GM12878 (cell line): ENCODE data around the gene XRCC4. TPM values are rescaled to one million over a fixed set of nuclear protein-coding genes. Genes with fewer than 3 reads are reported as not detected.

Source experiments
- ATAC-seq: fragments of 200-7000 bp; cut with Tn5 transposase; 3 replicates; pipeline ENCODE4 v1.9.1; 2020; ENCODE audit warnings: mild to moderate bottlenecking, moderate library complexity
- BruUV-seq: library from RNA; stranded (reverse); fragments of 400-500 nt; replicated peaks from 2 replicates; lab custom pipeline; 2021; lab: Mats Ljungman, UMichigan
- CTCF ChIA-PET: fragments of 300-600 bp; sonication (Branson Sonifier 250); formaldehyde crosslinking; extraction: SDS; loops from one replicate; lab custom pipeline; 2021; ENCODE audit warnings: inconsistent platforms; lab: Yijun Ruan, JAX
- POLR2A ChIA-PET: fragments of 350-600 bp; formaldehyde crosslinking; extraction: SDS; loops from one replicate; lab custom pipeline; 2021; ENCODE audit warnings: inconsistent platforms; lab: Charles Lee
- RAD21 ChIA-PET: fragments of 300-600 bp; sonication (Branson Sonifier 250); formaldehyde crosslinking; loops from one replicate; lab custom pipeline; 2023; ENCODE audit warnings: antibody characterized with exemption; ENCODE audit not compliant: unreplicated experiment; lab: Charles Lee
- SMC1A ChIA-PET: fragments of 300-600 bp; sonication (Branson Sonifier 250); formaldehyde crosslinking; loops from one replicate; lab custom pipeline; 2023; ENCODE audit not compliant: unreplicated experiment, uncharacterized antibody; lab: Charles Lee
- DNase-seq: peaks from one replicate; pipeline ENCODE4 v3.0.0-alpha.2; 2011; ENCODE audit warnings: low read depth, low spot score
- FAIRE-seq: peaks from 3 replicates; lab custom pipeline; 2011; peaks lifted over from hg19 to GRCh38; lab: Jason Lieb, UNC
- H2AFZ ChIP-seq: 2 replicates; pipeline ENCODE4 v1.6.0; 2011; ENCODE audit warnings: low read depth, low read length, control low read depth; ENCODE audit not compliant: control insufficient read depth
- H3K27ac ChIP-seq: 2 replicates; pipeline ENCODE4 v1.5.1; 2011; ENCODE audit warnings: control low read depth; ENCODE audit not compliant: control insufficient read depth, insufficient read depth
- H3K27me3 ChIP-seq, 2 experiments: replicated peaks in 1 of 2; 2 replicates each; pipeline versions ENCODE4 v1.6.0 to v1.6.1; 2011; ENCODE audit warnings: low read length in 1 of 2; ENCODE audit not compliant: control insufficient read depth in 2 of 2, insufficient read depth in 2 of 2
- H3K36me3 ChIP-seq, 2 experiments: 2 replicates each; pipeline ENCODE4 v1.5.1; 2011; ENCODE audit warnings: low read length in 1 of 2; ENCODE audit not compliant: control insufficient read depth in 2 of 2, insufficient read depth in 2 of 2
- H3K4me1 ChIP-seq: 2 replicates; pipeline ENCODE4 v1.6.1; 2011; ENCODE audit warnings: mild to moderate bottlenecking, low read length, moderate library complexity, mixed read lengths; ENCODE audit not compliant: control insufficient read depth, insufficient read depth
- H3K4me2 ChIP-seq: 2 replicates; pipeline ENCODE4 v1.6.0; 2011; ENCODE audit warnings: control low read depth; ENCODE audit not compliant: control insufficient read depth, insufficient read depth
- H3K4me3 ChIP-seq: fragments of 200-600 bp; sonication (generic); 2 replicates; pipeline ENCODE4 v1.5.1; 2016
- H3K79me2 ChIP-seq: 2 replicates; pipeline ENCODE4 v1.6.0; 2011; ENCODE audit warnings: low read length; ENCODE audit not compliant: control insufficient read depth, insufficient read depth
- H3K9ac ChIP-seq: 2 replicates; pipeline ENCODE4 v1.8.0; 2011; ENCODE audit warnings: low read length, control low read depth, mixed read lengths; ENCODE audit not compliant: control insufficient read depth, insufficient read depth
- H3K9me3 ChIP-seq: replicated peaks from 3 replicates; pipeline ENCODE4 v1.5.1; 2011; ENCODE audit warnings: mild to moderate bottlenecking, low read length; ENCODE audit not compliant: control insufficient read depth, insufficient read depth
- H4K20me1 ChIP-seq: 2 replicates; pipeline ENCODE4 v1.6.0; 2011; ENCODE audit not compliant: control insufficient read depth, insufficient read depth
- CBX3 ChIP-seq: fragments of 200-600 bp; sonication (generic); IDR thresholded peaks from 2 replicates; pipeline ENCODE4 v1.6.1; 2016; ENCODE audit warnings: low read depth, borderline replicate concordance
- CEBPB ChIP-seq, 2 experiments: fragments of 150-350 bp in 1 of 2; IDR thresholded peaks; 2 replicates each; pipeline ENCODE4 v1.6.1; 2012 to 2014; ENCODE audit warnings: low read depth in 2 of 2, low read length in 2 of 2, borderline replicate concordance in 1 of 2, inconsistent platforms in 1 of 2
- EED ChIP-seq: sonication (generic); IDR thresholded peaks from 2 replicates; pipeline ENCODE4 v1.6.1; 2016; ENCODE audit warnings: antibody characterized with exemption, low read depth
- FOXK2 ChIP-seq: fragments of 450-650 bp; IDR thresholded peaks from 2 replicates; pipeline ENCODE4 v1.6.1; 2017; ENCODE audit warnings: mild to moderate bottlenecking, moderate library complexity
- JUNB ChIP-seq: IDR thresholded peaks from 2 replicates; pipeline ENCODE4 v1.6.1; 2016; ENCODE audit warnings: antibody characterized with exemption, mild to moderate bottlenecking
- KAT2A ChIP-seq: conservative IDR thresholded peaks from 2 replicates; pipeline ENCODE4 v1.6.1; 2011; ENCODE audit warnings: low read depth, low read length; ENCODE audit not compliant: control insufficient read depth
- PKNOX1 ChIP-seq: fragments of 450-650 bp; IDR thresholded peaks from 2 replicates; pipeline ENCODE4 v1.6.1; 2016; ENCODE audit warnings: mild to moderate bottlenecking
- RELA ChIP-seq: fragments of 450-650 bp; IDR thresholded peaks from 2 replicates; pipeline ENCODE4 v1.8.0; 2014; ENCODE audit warnings: borderline replicate concordance; ENCODE audit not compliant: partially characterized antibody
- SIX5 ChIP-seq: IDR thresholded peaks from 2 replicates; pipeline ENCODE4 v1.6.1; 2011; ENCODE audit warnings: mild to moderate bottlenecking, low read depth, low read length, moderate library complexity; ENCODE audit not compliant: severe bottlenecking
- SP1 ChIP-seq: IDR thresholded peaks from one replicate; pipeline ENCODE4 v1.6.1; 2011; ENCODE audit warnings: low read depth, low read length
- STAT1 ChIP-seq: fragments of 450-650 bp; conservative IDR thresholded peaks from 2 replicates; pipeline ENCODE4 v1.6.1; 2014; ENCODE audit warnings: antibody characterized with exemption, mild to moderate bottlenecking
- SUZ12 ChIP-seq: fragments of 200-600 bp; sonication (generic); IDR thresholded peaks from one replicate; pipeline ENCODE4 v1.6.1; 2018; ENCODE audit warnings: antibody characterized with exemption, mild to moderate bottlenecking; ENCODE audit not compliant: unreplicated experiment
- ZBED1 ChIP-seq: IDR thresholded peaks from 2 replicates; pipeline ENCODE4 v1.6.1; 2016; ENCODE audit warnings: borderline replicate concordance
- WGBS: methylation state at CpG from one replicate; pipeline ENCODE4 v1.1.6; 2016; ENCODE audit warnings: low lambda C conversion rate; ENCODE audit not compliant: insufficient replicate concordance, insufficient coverage; ENCODE audit errors: missing lambda C conversion rate; 5-methylcytosine and 5-hydroxymethylcytosine counted together
- in situ Hi-C: fragments of 300-500 bp; cut with MboI; formaldehyde crosslinking; loops from 9 replicates; pipeline ENCODE4 v1.14.3; 2018; ENCODE audit warnings: mixed read lengths
- intact Hi-C: fragments of 100-400 bp; cut with micrococcal nuclease; formaldehyde crosslinking; loops from one replicate; pipeline ENCODE4 v1.14.2; 2022; ENCODE audit not compliant: unreplicated experiment
- polyA plus RNA-seq, 11 experiments: library from polyadenylated mRNA; depleted of rRNA in 4 of 11; unstranded in 6 of 11; stranded (reverse) in 5 of 11; fragments of >200 nt; fragmentation: Nextera tagmentation in 4 of 11; fragmentation: Illumina TruSeq in 1 of 11; extraction: Ambion mirVana in 4 of 11; extraction: Trizol in 1 of 11; gene quantifications; 1 replicate in 1 of 11; 2 replicates in 10 of 11; pipeline versions ENCODE4 v1.2.1 to v1.2.3, GENCODE V29; 2011 to 2016; ENCODE audit warnings: inconsistent platforms in 2 of 11, missing spikeins in 2 of 11, low read depth in 1 of 11
- total RNA-seq, 4 experiments: library from RNA; depleted of rRNA in 3 of 4; stranded (reverse); fragments of >200 nt in 3 of 4; fragmentation: Illumina TruSeq in 1 of 4; extraction: Trizol in 1 of 4; gene quantifications; 2 replicates each; pipeline versions ENCODE4 v1.2.1 to v1.2.3, GENCODE V29; 2013 to 2021
- TF ChIP-seq, protein P1 (sequence below): IDR thresholded peaks from 2 replicates; pipeline ENCODE4 v1.6.1; 2011; ENCODE audit warnings: borderline replicate concordance, low read depth, mild to moderate bottlenecking, moderate library complexity, mixed read lengths, low read length; ENCODE audit not compliant: insufficient read depth; ENCODE audit errors: extremely low read length

Gene XRCC4
- total and polyA plus RNA-seq, 10 of the 15 experiments (the other 5 are each of a cell fraction or from before 2014, with no cell fraction given), result 12.1 to 53.6 (median 25.8) TPM

GRCh38 chr5:83044926-83045325 lies 32.4 kb upstream of the XRCC4 start:
- H3K4me2 ChIP-seq, result no peak overlapping the region
- H3K79me2 ChIP-seq, result no peaks in the 10 kb centered on the region
- POLR2A ChIA-PET, result no interaction called here
- RAD21 ChIA-PET, result no interaction called here
- DNase-seq (no peak), ATAC-seq (no peak), FAIRE-seq (no peak)
- H4K20me1 ChIP-seq, result no peaks in the 10 kb centered on the region
- no peak overlapping the region for H3K9ac ChIP-seq
- H3K4me1 ChIP-seq, result no peaks in the 10 kb centered on the region
- no peaks in the 10 kb centered on the region for H3K9me3 ChIP-seq
- no peaks in the 10 kb centered on the region for H3K27me3 ChIP-seq
- no peak for TF ChIP-seq ZBED1
- TF ChIP-seq CBX3, result no peak
- no peak for TF ChIP-seq STAT1
- TF ChIP-seq FOXK2, result no peak
- TF ChIP-seq CEBPB (IDR thresholded peaks at IDR 0.05; ENCODE audit: borderline replicate concordance in 1 of 2, low read depth in 2 of 2, low read length in 2 of 2), result no peak
- no peak for TF ChIP-seq SUZ12
- TF ChIP-seq RELA, result no peak
- TF ChIP-seq KAT2A, result no peak
- no peak for TF ChIP-seq JUNB
- no peak for TF ChIP-seq SIX5
- TF ChIP-seq PKNOX1, result no peak
- TF ChIP-seq, protein P1, sequence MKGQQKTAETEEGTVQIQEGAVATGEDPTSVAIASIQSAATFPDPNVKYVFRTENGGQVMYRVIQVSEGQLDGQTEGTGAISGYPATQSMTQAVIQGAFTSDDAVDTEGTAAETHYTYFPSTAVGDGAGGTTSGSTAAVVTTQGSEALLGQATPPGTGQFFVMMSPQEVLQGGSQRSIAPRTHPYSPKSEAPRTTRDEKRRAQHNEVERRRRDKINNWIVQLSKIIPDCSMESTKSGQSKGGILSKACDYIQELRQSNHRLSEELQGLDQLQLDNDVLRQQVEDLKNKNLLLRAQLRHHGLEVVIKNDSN, result no peak
- TF ChIP-seq EED, result no peak
- no peak for TF ChIP-seq SP1
- SMC1A ChIA-PET, result no interaction called here
- CTCF ChIA-PET, result no interaction called here
- in situ Hi-C loops, result no loop called here
- no TSS peak for BruUV-seq
- WGBS, result 100% methylated on average over 2 of the region's 2 CpGs
- H3K27ac ChIP-seq, result no peak overlapping the region
- no peak overlapping the region for H3K4me3 ChIP-seq
- H2AFZ ChIP-seq, result no peak overlapping the region
- intact Hi-C loops, result no loop called here
- H3K36me3 ChIP-seq, result no peaks in the 10 kb centered on the region; a peak in 1 of 4 replicates
